ENCODE measurements around the gene LRRC8C. TPM values are rescaled to one million over a fixed set of nuclear protein-coding genes. Genes with fewer than 3 reads are reported as not detected.

LRRC8C gene
- total RNA-seq, 1 donor from 2014 or later = 9.8 TPM

DNA sequence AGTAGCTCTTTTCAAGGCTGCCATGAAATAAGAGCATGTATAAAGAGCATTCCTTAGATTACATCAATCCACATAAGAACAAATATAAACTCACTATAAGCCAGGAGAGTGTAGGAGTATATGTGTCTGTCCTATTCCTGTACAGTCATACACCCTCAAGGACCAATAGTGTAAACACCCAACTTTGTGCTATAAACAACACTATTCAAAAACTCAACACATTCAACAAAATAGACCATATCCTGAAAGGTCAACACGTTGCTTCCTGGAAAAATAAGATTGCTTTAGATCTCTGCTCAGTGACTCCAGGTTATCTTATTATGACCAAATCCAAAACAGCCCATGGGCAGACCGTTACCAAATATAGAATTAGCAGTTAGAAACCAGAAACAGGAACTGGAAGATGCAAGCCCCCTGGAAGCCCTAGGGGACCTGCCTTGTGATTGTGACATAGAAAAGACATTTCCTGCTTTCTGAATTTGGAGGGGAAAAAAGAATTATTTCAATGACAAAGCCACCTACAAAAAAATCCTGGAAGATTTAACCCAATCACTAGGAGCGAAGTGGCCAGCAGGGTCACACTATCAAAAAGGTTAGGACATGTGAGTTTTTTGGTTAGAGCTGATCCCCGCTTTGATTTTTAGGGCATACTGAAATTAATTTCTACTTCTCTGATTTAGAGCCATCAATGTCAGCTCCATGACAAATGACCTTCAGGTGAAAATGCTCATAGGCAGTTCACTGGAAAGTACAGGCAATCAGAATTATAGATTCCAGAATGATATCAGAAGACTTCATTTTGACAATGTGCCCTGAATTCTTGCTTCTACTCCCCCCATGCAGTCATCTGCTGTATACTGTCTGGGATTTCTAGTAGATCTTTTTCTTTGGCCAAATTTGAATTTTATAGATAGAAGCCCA, 59.9 kb downstream of the LRRC8C start:
- no peak for DNase-seq (ENCODE audit: low read depth)
- H3K4me3 ChIP-seq (ENCODE audit: low read depth, low read length) = no peak overlapping the region
- TF ChIP-seq, protein P1, sequence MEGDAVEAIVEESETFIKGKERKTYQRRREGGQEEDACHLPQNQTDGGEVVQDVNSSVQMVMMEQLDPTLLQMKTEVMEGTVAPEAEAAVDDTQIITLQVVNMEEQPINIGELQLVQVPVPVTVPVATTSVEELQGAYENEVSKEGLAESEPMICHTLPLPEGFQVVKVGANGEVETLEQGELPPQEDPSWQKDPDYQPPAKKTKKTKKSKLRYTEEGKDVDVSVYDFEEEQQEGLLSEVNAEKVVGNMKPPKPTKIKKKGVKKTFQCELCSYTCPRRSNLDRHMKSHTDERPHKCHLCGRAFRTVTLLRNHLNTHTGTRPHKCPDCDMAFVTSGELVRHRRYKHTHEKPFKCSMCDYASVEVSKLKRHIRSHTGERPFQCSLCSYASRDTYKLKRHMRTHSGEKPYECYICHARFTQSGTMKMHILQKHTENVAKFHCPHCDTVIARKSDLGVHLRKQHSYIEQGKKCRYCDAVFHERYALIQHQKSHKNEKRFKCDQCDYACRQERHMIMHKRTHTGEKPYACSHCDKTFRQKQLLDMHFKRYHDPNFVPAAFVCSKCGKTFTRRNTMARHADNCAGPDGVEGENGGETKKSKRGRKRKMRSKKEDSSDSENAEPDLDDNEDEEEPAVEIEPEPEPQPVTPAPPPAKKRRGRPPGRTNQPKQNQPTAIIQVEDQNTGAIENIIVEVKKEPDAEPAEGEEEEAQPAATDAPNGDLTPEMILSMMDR (conservative IDR thresholded peaks at IDR 0.05; ENCODE audit: low read depth, low read length) = no peak

GRCh38 chr1:89695847-89696246, 62.9 kb downstream of the LRRC8C start:
- no peak for DNase-seq (ENCODE audit: low read depth)
- TF ChIP-seq, protein P1 (conservative IDR thresholded peaks at IDR 0.05; ENCODE audit: low read depth, low read length) = no peak
- no peak overlapping the region for H3K4me3 ChIP-seq (ENCODE audit: low read depth, low read length)

DNA sequence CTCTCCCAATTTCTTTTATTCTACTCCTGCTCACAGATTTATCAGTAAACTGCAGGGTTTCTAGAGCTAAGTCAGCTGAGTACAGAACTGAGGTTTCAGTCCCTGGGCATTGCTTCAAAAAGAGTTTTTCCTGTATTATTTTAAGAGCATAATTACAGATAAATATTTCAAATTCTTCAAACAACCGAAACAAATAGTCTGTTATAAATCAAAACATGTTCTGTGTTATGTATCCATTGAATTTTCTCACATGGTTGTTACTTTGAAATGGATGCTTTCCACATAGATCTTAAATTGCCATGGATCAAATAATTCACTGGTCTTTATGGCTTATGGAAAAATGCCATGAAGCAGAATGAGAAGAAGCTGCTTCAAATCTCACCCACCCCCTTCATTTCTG, 64.5 kb downstream of the LRRC8C start:
- DNase-seq (ENCODE audit: low read depth) = no peak
- no peak overlapping the region for H3K4me3 ChIP-seq (ENCODE audit: low read depth, low read length)
- TF ChIP-seq, protein P1 (conservative IDR thresholded peaks at IDR 0.05; ENCODE audit: low read depth, low read length) = no peak

- H3K4me3 ChIP-seq (ENCODE audit: low read depth, low read length) = no peak overlapping the region
- TF ChIP-seq, protein P1 (conservative IDR thresholded peaks at IDR 0.05; ENCODE audit: low read depth, low read length) = no peak
- DNase-seq (ENCODE audit: low read depth) = no peak
Measured at GRCh38 chr1:89698020-89698560, 65.2 kb downstream of the LRRC8C start.

DNA sequence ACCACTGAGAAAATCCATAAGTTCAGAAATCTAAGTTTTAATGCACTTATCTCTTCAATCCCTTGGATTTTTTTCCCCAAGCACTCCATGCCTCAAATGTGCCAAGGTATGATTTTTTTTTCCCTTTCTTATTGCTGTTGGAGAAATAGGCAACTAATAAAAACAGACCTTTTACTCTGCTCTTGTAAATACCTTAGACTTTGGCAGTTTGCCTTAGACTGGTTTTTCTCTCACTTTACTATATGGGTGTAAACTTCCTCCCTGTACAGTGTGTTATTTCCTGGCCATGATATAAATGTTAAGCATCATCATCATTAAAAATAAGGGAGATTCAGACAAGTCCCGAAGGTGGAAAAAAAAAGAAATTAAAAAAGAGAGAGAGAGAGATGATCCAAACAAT, 65.7 kb downstream of the LRRC8C start:
- TF ChIP-seq, protein P1 (conservative IDR thresholded peaks at IDR 0.05; ENCODE audit: low read depth, low read length) = no peak
- no peak overlapping the region for H3K4me3 ChIP-seq (ENCODE audit: low read depth, low read length)
- DNase-seq (ENCODE audit: low read depth) = no peak

DNA sequence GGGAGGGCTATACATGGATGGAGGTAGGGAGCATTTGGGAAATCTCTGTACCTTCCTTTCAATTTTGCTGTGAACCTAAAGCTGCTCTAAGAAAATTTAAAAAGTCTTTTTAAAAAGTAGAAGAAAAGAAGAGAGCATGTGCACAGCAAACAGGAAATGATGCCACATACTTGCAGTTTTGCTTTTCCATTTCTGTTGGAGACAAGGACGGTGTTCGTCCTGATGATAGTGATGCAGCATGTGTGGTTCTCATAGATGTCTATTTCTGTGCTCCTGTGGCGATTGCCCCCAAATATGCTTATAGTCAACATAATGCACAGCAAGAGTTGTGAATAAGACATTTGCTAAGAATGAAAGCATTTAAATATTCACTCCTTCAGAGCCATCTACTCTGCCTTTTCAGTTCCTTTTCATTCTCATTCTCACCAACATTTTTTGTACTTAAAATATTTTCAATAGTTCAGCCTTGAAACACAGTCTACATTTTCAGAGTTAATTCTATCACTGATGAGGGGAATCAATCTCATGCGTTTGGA, 66.6 kb downstream of the LRRC8C start:
- no peak overlapping the region for H3K4me3 ChIP-seq (ENCODE audit: low read depth, low read length)
- no peak for DNase-seq (ENCODE audit: low read depth)
- TF ChIP-seq, protein P1 (conservative IDR thresholded peaks at IDR 0.05; ENCODE audit: low read depth, low read length) = no peak

All from epithelial cell of proximal tubule (primary cell).